SIG-M5 treated with dmso at 0.1 percent for 504 hours (cell line): ENCODE data around the gene ACSBG1.

Source experiments
- DNase-seq: peaks from one replicate; lab custom pipeline; 2025; ENCODE audit not compliant: unreplicated experiment; lab: John Stamatoyannopoulos, UW

ACSBG1 gene

GRCh38 chr15:78234515-78235040 lies at the start of gene ACSBG1:
Gene ACSBG1, minus strand, starts transcription at chr15:78234565. Its CDS starts 64 bp downstream, at chr15:78234501.
- DNase-seq, result no peak

- no peak for DNase-seq
These were observed 48.0 kb upstream of the ACSBG1 start for GRCh38 chr15:78282324-78282723.

- no peak for DNase-seq
These were observed 46.1 kb upstream of the ACSBG1 start for GRCh38 chr15:78280319-78281072.

GRCh38 chr15:78276064-78276943 lies 41.9 kb upstream of the ACSBG1 start:
- no peak for DNase-seq

GRCh38 chr15:78274994-78275393 lies 40.6 kb upstream of the ACSBG1 start:
- no peak for DNase-seq

GRCh38 chr15:78272776-78273175 lies 38.4 kb upstream of the ACSBG1 start:
- no peak for DNase-seq

GRCh38 chr15:78272316-78272715 lies 38.0 kb upstream of the ACSBG1 start:
- no peak for DNase-seq

GRCh38 chr15:78266806-78267205 lies 32.4 kb upstream of the ACSBG1 start:
- no peak for DNase-seq

- peak; percentile 30 for DNase-seq
These were observed 31.9 kb upstream of the ACSBG1 start for GRCh38 chr15:78266229-78266628.

GRCh38 chr15:78265752-78266224 lies 31.4 kb upstream of the ACSBG1 start:
- peak; percentile 30 for DNase-seq

GRCh38 chr15:78265137-78265460 lies 30.7 kb upstream of the ACSBG1 start:
- DNase-seq, result no peak

- DNase-seq, result no peak
These were observed 30.2 kb upstream of the ACSBG1 start, which contains the start of gene DNAJA4 for GRCh38 chr15:78264304-78265136. Gene DNAJA4, plus strand, starts transcription at chr15:78264562. Its CDS starts 202 bp downstream, at chr15:78264764.

GRCh38 chr15:78263907-78264303 lies 29.5 kb upstream of the ACSBG1 start:
- DNase-seq, result no peak

- no peak for DNase-seq
These were observed 29.0 kb upstream of the ACSBG1 start for GRCh38 chr15:78263351-78263781.

- no peak for DNase-seq
These were observed 26.7 kb upstream of the ACSBG1 start for GRCh38 chr15:78261062-78261461.

GRCh38 chr15:78260489-78260888 lies 26.1 kb upstream of the ACSBG1 start:
- no peak for DNase-seq

GRCh38 chr15:78259232-78259631 lies 24.9 kb upstream of the ACSBG1 start:
- no peak for DNase-seq

- DNase-seq, result no peak
These were observed 23.3 kb upstream of the ACSBG1 start for GRCh38 chr15:78257681-78258080.

- DNase-seq, result no peak
These were observed 21.7 kb upstream of the ACSBG1 start for GRCh38 chr15:78256044-78256437.

- no peak for DNase-seq
These were observed 21.2 kb upstream of the ACSBG1 start for GRCh38 chr15:78255421-78256043.
